Esophagus muscularis mucosa (tissue), 4 donors: ENCODE measurements around the gene HBG2.

Experiments used
- CTCF ChIP-seq, 3 experiments: fragments of 200-600 bp in 2 of 3; fragments of 450-650 bp in 1 of 3; sonication (generic) in 2 of 3; IDR thresholded peaks; one replicate each; pipeline ENCODE4 v1.5.1; 2017 to 2019; ENCODE audit warnings: antibody characterized with exemption in 3 of 3, mild to moderate bottlenecking in 2 of 3, moderate library complexity in 1 of 3
- EP300 ChIP-seq: sonication (generic); formaldehyde crosslinking; IDR thresholded peaks from one replicate; pipeline ENCODE4 v1.6.1; 2017; ENCODE audit warnings: antibody characterized with exemption
- POLR2AphosphoS5 ChIP-seq, 2 donors: sonication (generic); formaldehyde crosslinking; IDR thresholded peaks; one replicate each; pipeline ENCODE4 v1.6.1; 2017; ENCODE audit warnings: antibody characterized with exemption in 2 of 2

GRCh38 chr11:5230266-5230665 is 24.3 kb downstream of the HBG2 start:
- TF ChIP-seq CTCF (IDR thresholded peaks at IDR 0.05): no peak
- TF ChIP-seq EP300: no peak
- no peak for TF ChIP-seq POLR2AphosphoS5 (IDR thresholded peaks at IDR 0.05)
